ENCODE data around the gene WNT10A.
"Not testable (repeated sequence)": the region's sequence is repeated elsewhere in the genome, so short reads cannot be mapped to it uniquely, and the experiment has no call there.

WNT10A gene

DNA sequence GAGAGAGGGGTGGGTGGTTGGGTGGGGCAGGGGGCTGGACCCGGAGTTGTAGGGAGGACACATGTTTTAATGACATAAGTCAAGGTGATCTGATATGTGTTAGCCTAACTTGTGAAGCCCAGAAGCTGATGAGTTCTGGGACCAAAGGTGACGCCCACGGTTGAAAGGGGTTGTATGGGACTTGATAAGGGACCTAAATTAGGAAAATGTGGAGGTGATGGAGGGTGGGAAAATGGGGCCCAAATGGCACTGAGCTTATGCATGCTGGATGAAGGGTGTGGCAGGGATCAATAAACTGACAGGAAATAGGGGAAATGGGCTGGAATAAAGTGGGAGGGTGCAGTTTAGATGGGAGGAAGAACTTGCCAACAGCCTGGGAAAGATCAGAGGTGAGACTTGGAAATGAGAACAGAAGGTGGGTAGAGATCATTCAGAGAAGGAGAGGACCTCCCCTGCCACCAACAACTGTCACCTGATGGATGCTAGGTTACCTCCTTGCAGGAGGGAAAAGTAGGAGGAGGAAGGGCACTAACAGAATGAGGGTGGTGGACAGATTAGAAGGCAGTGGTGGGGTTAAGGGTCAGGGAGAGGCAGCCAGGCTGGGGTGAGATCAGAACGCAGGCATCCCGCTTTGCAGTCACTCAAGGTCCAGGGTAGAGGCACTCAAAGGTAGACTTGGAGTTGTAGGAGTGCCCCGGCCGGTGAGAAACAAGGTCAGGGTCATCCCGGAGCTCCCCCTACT, 15.3 kb downstream of the WNT10A start:
- no peak for DNase-seq

DNA sequence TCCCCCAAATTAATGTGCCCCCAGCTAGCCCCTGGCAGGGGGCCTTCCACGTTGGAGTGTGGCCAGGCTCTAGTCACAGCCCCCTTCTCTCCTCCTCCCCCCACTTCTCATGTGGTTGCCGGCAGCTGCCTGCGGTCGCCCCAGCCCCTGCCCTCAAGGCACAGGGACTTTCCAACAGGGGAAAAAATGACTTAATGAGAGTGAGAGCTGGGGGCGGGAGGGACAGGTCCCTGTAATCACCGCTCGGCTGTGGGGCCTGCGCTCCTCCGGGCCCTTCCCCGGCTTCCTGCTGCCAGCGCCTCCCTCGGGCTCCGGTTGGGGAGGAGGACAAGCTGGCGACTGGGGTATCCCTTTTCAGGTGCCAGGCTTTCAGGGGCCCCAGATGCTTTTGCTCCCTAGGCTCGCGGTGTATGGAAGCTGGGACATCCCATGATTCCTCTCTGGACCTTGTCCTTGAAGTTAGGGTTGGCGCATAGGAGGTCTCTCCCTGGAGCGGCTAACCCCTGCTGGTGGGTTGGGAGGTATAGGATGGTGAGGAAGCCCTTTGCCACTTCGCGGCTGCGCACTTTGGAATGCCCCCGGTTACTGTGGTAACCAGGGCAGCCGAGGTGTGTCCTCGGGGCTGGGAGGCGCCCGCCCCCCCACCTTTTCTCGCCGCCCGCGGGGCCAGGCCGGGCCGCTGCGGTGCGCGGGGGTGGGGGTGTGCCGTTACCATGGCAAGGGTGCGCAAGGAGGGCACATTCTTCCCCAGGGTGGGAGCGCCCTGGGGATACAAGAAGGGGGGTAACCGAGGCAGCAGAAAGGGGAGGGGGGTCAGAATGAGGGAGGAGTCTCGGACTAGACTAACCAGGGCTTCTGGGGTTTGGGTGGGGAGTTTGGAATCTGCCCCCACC, 16.1 kb downstream of the WNT10A start:
- no peak for DNase-seq

DNA sequence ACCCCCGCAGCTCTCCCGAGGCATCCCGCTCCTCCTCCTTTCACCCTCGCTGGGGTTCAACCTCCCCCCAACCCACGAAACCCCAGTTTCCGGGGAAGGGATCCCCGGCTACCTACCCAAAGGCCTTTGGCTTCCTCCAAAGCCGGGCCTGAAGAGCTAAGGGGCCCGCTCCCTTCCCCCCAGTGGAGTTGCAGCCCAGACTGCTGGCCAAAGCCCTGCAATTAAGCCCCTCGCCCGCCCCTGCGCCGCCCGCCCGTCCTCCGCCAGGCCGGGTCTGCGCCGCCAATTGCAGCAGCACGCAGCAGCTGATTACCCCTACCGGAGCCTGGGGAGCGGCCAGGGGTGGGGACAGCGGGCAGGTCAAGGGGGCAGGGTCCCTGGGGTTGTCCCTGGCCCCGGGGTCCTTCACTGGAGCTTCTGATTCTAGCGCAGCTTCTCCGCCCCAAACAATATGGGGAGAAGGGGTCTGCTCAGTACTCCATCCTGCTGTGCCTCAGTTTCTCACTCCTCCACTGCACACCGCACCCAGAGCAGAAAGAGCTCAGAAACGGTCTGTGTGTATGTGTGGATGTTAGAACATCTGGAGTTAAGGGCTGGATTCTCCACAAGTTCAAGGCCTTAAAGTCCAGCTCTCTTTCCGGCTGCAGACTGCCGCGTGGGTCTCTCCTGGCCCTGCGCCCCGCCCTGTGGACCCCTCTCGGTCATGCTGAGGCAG, 16.9 kb downstream of the WNT10A start:
- DNase-seq = no peak

DNA sequence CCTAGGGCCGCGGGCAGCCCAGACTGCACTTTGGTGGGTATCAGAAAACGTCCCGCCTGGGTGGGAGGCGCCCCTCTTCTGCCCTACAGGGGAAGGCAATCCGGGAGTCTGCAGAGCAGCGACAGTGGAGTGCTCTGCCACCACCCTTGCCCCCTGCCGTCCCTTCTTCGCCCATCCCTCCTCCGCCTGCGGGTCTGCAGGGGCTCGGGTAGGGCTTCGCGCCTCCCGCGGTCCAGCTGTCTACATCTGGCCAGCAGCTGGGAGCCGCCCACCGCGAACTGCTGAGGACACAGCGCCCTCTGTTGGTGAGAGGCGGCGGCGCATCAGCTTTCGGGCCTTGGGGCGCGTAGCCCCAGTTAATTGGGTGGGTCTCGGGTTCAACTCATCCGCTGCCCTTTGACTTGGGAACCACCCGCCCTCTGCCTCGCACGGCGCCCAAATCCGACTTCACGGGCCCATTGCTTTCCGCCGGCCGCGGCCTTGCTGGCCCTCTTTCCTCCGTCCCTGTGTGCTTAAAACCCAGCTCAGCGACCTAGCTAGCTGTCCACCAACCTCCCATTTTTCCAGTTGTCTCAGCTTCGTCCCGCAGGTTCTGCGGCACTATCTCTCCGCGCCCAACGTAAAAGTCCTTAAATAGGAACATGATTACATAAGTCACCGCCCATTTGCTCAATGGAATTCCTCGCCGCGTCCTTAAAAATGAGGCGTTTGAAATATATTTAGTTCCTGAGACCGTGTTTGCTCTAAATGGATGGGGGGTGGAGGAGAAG, 17.6 kb downstream of the WNT10A start:
- DNase-seq = no peak

DNA sequence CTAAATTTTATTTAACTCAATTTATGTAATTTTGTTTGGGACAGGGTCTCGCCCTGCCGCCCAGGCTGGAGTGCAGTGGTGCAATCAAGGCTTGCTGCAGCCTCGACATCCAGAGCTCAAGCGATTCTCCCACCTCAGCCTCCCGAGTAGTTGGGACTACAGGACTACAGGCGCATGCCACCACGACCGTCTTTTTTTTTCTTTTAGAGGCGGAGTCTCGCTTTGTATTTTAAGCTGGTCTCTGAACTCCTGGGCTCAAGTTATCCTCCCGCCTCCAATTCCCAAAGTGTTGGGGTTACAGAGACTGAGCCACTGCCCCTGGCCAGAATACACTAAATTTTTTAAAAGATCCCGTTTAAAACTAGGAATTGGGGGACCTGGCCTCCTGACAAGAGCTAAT, 18.5 kb downstream of the WNT10A start:
- DNase-seq = no peak

DNA sequence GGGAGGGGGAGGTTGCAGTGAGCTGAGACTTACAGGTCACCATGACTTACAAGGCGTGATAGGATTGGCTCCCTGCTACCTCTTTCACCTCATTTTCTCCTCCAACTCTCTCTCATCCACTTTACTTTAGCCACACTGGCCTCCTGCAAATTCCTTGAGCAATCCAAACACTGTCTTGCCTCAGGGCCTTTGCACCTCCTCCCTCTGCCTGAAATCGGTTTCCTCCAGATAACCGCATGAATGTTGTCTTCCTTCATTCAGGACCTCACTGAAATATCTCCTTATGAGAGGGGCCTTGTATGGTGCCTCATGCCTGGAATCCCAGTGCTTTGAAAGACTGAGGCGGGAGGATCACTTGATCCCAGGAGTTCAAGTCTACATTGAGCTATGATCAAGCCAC, 21.8 kb downstream of the WNT10A start:
- no peak for DNase-seq

DNA sequence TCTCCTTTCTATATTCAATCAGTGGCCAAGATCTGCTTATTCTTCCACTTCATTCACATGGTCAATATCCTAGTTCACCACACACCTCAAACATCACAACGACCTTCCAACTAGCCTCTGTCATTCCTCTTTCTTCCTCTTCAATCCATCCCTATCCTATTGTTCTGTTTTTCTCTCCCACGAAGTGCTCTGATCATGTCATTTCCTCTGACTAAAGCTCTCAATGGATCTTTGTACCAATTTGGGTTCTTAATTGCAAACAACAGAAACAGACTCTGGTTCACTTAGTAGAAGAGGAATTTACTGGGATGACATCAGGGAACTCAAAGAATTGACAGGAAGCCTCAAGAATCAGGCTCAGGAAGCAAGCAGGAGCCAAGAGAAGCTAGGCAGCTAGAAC, 23.5 kb downstream of the WNT10A start:
- no peak for DNase-seq

DNA sequence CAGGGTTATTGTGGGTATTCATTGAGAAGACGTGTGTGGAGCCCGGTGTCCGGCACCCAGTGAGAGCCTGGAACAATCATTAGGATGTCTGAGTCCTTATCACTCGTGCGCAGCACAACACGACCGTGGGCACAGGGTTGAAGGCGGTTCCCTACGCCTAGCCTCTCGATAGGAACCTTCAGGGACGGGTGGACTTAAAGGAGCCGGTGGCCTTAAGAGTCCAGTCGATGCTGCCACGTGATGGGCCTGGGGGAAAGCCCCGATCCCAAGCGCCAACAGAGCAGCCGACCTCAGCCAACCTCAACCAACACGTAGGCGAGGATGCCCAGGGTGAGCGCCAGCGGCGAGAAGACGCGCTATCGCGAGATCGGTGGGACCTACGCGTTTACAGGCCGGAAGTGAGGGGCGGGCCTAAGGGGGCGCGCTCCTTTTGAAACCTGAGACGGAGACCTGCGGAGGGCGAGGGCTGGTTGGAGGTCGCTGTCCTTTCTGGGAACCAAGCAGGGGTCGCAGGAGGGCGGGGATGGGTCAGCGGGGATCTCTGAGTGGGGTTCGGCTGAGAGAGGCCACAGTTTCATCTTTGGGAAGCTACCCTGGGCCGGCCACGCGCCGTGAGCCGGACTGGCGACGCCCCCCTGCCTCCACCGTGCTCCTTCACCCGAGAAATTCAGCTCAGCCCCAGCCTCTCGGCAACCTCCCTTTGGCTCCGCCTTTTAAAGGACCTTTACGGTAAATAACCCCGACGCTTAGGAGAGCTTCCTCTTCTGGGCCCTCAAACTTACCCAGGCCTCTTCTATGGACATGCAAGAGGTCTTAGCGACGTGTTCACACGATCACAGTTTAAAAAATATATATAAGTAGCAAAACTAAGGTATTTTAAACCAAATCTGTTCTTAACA, 28.3 kb downstream of the WNT10A start:
- DNase-seq = no peak

DNA sequence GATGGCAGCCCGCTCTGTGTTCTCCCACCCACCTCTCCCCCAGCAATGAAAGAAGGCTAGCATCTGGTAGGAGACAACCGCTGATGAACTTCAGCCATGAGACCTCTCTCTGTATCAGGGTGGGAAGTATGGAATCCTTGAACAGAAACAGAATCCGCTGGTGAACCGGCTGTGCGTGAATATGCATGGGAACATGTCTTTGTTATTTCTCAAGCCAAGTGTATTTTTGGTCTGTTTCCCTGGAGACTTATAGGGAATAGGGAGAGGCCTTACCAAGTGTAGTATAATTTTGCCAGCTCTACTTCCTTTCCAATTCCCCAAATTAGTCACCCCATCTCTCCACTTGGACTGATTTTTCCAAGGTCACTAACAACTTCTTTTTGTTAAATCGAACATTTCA, 30.1 kb downstream of the WNT10A start:
- DNase-seq = no peak

DNA sequence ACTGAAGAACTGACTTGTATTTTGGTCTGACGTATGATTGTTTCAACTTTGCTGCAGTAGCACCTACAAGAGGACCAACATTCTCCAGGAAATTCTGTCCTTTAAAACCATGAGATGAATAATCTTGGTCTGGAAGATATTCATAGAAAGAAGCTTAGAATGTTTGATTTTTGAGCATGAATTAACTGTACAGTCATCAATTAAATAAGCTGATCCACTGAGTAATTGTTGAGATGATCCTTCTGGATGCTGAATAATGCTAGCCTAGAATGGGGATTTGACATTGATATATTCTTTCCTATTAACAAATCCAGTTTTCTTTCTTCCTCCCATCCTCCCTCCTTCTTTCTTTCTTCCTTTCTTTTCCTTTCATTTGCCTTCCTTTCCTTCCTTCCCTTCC, 39.9 kb downstream of the WNT10A start:
- DNase-seq = no peak

DNA sequence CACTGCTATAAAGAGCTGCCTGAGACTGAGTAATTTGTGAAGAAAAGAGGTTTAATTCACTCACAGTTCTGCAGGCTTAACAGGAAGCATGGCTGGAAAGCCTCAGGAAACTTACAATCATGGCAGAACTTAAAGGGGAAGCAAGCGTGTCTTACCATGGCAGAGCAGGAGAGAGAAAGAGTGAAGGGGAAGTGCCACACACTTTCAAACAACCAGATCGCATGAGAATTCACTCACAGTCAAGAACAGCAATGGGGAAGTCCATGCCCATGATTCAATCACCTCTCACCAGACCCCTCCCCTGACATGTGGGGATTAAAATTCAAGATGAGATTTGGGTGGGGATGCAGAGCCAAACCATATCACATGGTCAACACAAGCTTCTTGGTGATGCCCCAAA, 44.1 kb downstream of the WNT10A start:
- DNase-seq = no peak

DNA sequence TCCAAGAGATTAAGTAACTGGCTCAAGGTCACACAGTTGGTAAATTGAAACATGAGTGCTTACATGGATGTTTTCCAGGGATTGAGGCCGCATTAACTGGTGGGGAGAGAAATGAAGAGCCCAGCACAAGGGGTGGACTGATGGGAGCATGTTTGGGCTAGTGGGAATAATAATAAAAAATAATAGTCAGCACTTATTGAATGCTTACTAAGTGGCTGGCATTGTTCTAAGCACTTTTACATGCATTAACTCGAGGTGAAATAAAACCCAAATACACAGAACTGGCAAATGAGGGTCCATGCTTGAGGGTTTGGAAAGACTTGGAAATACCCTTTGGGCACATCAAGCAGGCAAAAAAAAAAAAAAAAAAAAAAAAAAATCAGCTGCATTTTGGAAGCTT, 44.8 kb downstream of the WNT10A start:
- no peak for DNase-seq

DNA sequence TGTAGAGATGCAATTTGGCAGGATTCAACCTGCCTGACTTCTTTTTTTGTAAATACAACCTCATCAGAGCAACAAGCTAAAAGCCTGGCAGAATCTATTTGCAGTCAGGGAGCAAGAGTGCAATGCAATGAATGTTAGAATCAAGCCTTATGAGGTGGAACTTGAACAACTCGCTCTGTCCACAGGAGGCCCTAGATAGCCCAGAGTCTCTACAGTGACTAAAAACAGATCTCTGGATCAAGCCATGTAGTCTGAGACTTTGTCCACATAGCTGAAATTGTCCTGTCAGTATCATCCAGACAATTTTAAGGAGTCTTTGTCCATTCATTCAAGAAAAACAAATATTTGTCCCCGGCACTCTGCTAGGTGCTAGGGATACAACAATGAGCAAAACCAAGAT, 46.8 kb downstream of the WNT10A start:
- no peak for DNase-seq

DNA sequence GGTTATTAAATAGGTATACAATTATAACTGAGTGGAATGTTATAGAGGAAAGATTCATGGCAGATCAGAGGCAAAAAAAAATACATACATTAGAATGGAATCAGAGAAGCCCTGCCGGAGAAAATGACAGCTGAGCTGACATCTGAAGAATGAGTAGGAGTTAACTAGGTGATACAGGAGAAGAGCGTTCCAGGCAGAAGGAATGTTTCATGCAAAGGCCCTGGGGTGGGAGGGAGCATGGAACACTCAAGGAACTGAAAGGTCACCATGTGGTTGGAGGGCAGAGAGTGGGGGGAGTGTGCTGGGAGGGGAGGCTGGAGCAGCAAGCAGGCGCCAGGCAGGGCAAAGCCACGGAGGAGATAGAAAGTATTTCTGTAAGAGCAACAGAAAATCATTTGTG, 47.2 kb downstream of the WNT10A start:
- no peak for DNase-seq

DNA sequence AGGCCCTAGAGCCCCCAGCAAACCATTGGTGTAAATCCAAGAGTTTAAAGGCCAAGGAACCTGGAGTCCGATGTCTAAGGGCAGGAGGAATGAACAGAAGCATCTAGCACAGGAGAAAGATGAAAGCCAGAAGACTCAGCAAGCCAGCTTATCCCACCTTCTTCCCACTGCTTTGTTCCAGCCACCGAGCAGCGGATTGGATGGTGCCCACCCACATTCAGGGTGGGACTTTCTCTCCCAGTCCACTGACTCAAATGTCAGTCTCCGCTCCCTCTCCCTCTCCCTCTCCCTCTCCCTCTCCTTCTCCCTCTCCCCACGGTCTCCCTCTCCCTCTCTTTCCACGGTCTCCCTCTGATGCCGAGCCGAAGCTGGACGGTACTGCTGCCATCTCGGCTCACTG, 49.8 kb downstream of the WNT10A start:
- DNase-seq = not testable (repeated sequence)

DNA sequence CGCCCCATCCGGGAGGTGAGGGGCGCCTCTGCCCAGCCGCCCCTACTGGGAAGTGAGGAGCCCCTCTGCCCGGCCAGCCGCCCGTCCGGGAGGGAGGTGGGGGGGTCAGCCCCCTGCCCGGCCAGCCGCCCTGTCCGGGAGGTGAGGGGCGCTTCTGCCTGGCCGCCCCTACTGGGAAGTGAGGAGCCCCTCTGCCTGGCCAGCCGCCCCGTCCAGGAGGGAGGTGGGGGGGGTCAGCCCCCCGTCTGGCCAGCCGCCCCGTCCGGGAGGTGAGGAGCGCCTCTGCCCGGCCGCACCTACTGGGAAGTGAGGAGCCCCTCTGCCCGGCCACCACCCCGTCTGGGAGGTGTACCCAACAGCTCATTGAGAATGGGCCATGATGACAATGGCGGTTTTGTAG, 51.1 kb downstream of the WNT10A start:
- not testable (repeated sequence) for DNase-seq
